ENCODE data around the gene ILDR1. TPM values are rescaled to one million over a fixed set of nuclear protein-coding genes. Genes with fewer than 3 reads are reported as not detected.

ILDR1 gene
- total RNA-seq, 1 donor from 2014 or later, result not detected

- DNase-seq (ENCODE audit: low spot score), result no peak
- peak; percentile 69 for TF ChIP-seq CTCF (IDR thresholded peaks at IDR 0.05)
- peaks cover 11% of the 10 kb centered on the region for H3K4me1 Mint-ChIP-seq (ENCODE audit: low read depth)
- no peaks in the 10 kb centered on the region for H3K36me3 Mint-ChIP-seq (ENCODE audit: low read depth)
- H3K27me3 Mint-ChIP-seq (ENCODE audit: low read depth), result no peaks in the 10 kb centered on the region
- no peak overlapping the region for H3K4me3 Mint-ChIP-seq (ENCODE audit: unreplicated experiment)
- peak overlapping the region; percentile 59 for H3K27ac Mint-ChIP-seq (ENCODE audit: unreplicated experiment)
- H3K9me3 Mint-ChIP-seq (ENCODE audit: low read depth), result no peaks in the 10 kb centered on the region
Observed at GRCh38 chr3:121995161-121996137, 26.6 kb downstream of the ILDR1 start.

GRCh38 chr3:121994551-121994950 lies 27.5 kb downstream of the ILDR1 start:
- Mint-ChIP-seq H3K4me1 (ENCODE audit: low read depth) (peaks cover 11% of the 10 kb centered on the region), H3K4me3 (ENCODE audit: unreplicated experiment) (no peak overlapping the region), H3K27me3 (ENCODE audit: low read depth) (no peaks in the 10 kb centered on the region), H3K27ac (ENCODE audit: unreplicated experiment) (no peak overlapping the region), H3K36me3 (ENCODE audit: low read depth) (no peaks in the 10 kb centered on the region), H3K9me3 (ENCODE audit: low read depth) (no peaks in the 10 kb centered on the region)
- no peak for TF ChIP-seq CTCF (IDR thresholded peaks at IDR 0.05)
- no peak for DNase-seq (ENCODE audit: low spot score)

GRCh38 chr3:121992601-121993560 lies 29.2 kb downstream of the ILDR1 start:
- Mint-ChIP-seq H3K4me1 (ENCODE audit: low read depth) (peaks cover 11% of the 10 kb centered on the region), H3K27me3 (ENCODE audit: low read depth) (peaks cover 5% of the 10 kb centered on the region), H3K9me3 (ENCODE audit: low read depth) (no peaks in the 10 kb centered on the region), H3K36me3 (ENCODE audit: low read depth) (no peaks in the 10 kb centered on the region), H3K27ac (ENCODE audit: unreplicated experiment) (no peak overlapping the region), H3K4me3 (ENCODE audit: unreplicated experiment) (no peak overlapping the region)
- no peak for TF ChIP-seq CTCF (IDR thresholded peaks at IDR 0.05)
- DNase-seq (ENCODE audit: low spot score), result peak; percentile 75

GRCh38 chr3:121989943-121990342 lies 32.1 kb downstream of the ILDR1 start:
- peaks cover 11% of the 10 kb centered on the region for H3K27me3 Mint-ChIP-seq (ENCODE audit: low read depth)
- no peak for TF ChIP-seq CTCF (IDR thresholded peaks at IDR 0.05)
- H3K27ac Mint-ChIP-seq (ENCODE audit: unreplicated experiment), result no peak overlapping the region
- H3K4me1 Mint-ChIP-seq (ENCODE audit: low read depth), result no peaks in the 10 kb centered on the region
- H3K36me3 Mint-ChIP-seq (ENCODE audit: low read depth), result peaks cover 2% of the 10 kb centered on the region
- no peak overlapping the region for H3K4me3 Mint-ChIP-seq (ENCODE audit: unreplicated experiment)
- DNase-seq (ENCODE audit: low spot score), result no peak
- no peaks in the 10 kb centered on the region for H3K9me3 Mint-ChIP-seq (ENCODE audit: low read depth)

- TF ChIP-seq CTCF (IDR thresholded peaks at IDR 0.05), result no peak
- no peak for DNase-seq (ENCODE audit: low spot score)
Observed at GRCh38 chr3:121988146-121988545, 33.9 kb downstream of the ILDR1 start.

More at GRCh38 chr3:121988146-121988545, 33.9 kb downstream of the ILDR1 start:
- H3K4me3 Mint-ChIP-seq (ENCODE audit: unreplicated experiment), result no peak overlapping the region
- H3K9me3 Mint-ChIP-seq (ENCODE audit: low read depth), result peaks cover 17% of the 10 kb centered on the region
- no peak overlapping the region for H3K27ac Mint-ChIP-seq (ENCODE audit: unreplicated experiment)
- peaks cover 11% of the 10 kb centered on the region for H3K27me3 Mint-ChIP-seq (ENCODE audit: low read depth)
- no peaks in the 10 kb centered on the region for H3K4me1 Mint-ChIP-seq (ENCODE audit: low read depth)
- H3K36me3 Mint-ChIP-seq (ENCODE audit: low read depth), result peaks cover 7% of the 10 kb centered on the region

Measured in chondrocyte (in vitro differentiated cells).